ENCODE measurements around the gene OR13C4.

DNA sequence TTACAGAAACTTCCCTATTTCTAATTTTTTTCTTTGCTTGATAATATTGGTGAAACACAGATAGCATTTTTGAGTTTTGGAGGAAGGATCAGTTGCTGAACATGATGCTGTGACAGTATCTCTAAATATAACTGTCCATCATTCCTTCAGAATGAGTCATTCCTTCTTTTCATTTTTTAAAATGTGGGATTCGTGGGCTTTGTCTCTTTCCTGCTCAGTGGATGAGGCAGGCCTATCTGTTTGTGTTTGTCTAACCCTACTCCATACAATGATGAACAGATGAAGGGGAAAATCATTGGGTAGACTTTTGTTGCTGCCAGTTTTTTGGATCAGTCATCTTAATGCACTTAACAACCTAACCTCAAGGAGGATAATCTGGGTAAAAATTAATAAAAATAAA, 26.3 kb upstream of the OR13C4 start:
- TF ChIP-seq IRF2 (CRISPR knock-in tag; IDR thresholded peaks at IDR 0.05; ENCODE audit: borderline replicate concordance, low read depth) (no peak), CTCF (IDR thresholded peaks at IDR 0.05) (no peak), NFE2L1 (CRISPR knock-in tag; IDR thresholded peaks at IDR 0.05) (no peak), FOXK1 (CRISPR knock-in tag; IDR thresholded peaks at IDR 0.05) (no peak), ZSCAN18 (CRISPR knock-in tag; IDR thresholded peaks at IDR 0.05) (no peak)
- TF ChIP-seq, protein P1, sequence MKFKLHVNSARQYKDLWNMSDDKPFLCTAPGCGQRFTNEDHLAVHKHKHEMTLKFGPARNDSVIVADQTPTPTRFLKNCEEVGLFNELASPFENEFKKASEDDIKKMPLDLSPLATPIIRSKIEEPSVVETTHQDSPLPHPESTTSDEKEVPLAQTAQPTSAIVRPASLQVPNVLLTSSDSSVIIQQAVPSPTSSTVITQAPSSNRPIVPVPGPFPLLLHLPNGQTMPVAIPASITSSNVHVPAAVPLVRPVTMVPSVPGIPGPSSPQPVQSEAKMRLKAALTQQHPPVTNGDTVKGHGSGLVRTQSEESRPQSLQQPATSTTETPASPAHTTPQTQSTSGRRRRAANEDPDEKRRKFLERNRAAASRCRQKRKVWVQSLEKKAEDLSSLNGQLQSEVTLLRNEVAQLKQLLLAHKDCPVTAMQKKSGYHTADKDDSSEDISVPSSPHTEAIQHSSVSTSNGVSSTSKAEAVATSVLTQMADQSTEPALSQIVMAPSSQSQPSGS (CRISPR knock-in tag; IDR thresholded peaks at IDR 0.05; ENCODE audit: borderline replicate concordance, low read depth), result no peak

Measured in WTC11 (cell line).